Keratinocyte (primary cell): Measurements from ENCODE around the gene ATP13A3. TPM values are rescaled to one million over a fixed set of nuclear protein-coding genes. Genes with fewer than 3 reads are reported as not detected.

Experiments
- DNase-seq: peaks from one replicate; pipeline ENCODE4 v3.0.0-alpha.2; 2011; ENCODE audit warnings: low read depth, missing footprints, low spot score
- FAIRE-seq: peaks from 2 replicates; lab custom pipeline; 2011; peaks lifted over from hg19 to GRCh38; lab: Jason Lieb, UNC
- H2AFZ ChIP-seq: 2 replicates; pipeline ENCODE4 v1.6.0; 2012; ENCODE audit warnings: low read length, control low read depth, inconsistent platforms; ENCODE audit not compliant: control insufficient read depth
- H3K27ac ChIP-seq: 2 replicates; pipeline ENCODE4 v1.5.1; 2011; ENCODE audit warnings: low read length; ENCODE audit not compliant: control insufficient read depth, insufficient read depth
- H3K27me3 ChIP-seq: 3 replicates; pipeline ENCODE4 v1.6.0; 2011; ENCODE audit warnings: low read length; ENCODE audit not compliant: control insufficient read depth, insufficient read depth; ENCODE audit errors: extremely low read depth
- H3K36me3 ChIP-seq, 2 experiments: 2 replicates in 1 of 2; 3 replicates in 1 of 2; pipeline ENCODE4 v1.5.1; 2011; ENCODE audit warnings: low read length in 2 of 2, mild to moderate bottlenecking in 1 of 2; ENCODE audit not compliant: control insufficient read depth in 2 of 2, insufficient read depth in 2 of 2; ENCODE audit errors: extremely low read depth in 1 of 2
- H3K4me1 ChIP-seq: 3 replicates; pipeline ENCODE4 v1.5.1; 2011; ENCODE audit warnings: low read length; ENCODE audit not compliant: control insufficient read depth, insufficient read depth; ENCODE audit errors: extremely low read depth
- H3K4me2 ChIP-seq: 3 replicates; pipeline ENCODE4 v1.6.0; 2011; ENCODE audit warnings: low read depth, low read length; ENCODE audit not compliant: control insufficient read depth, insufficient read depth; ENCODE audit errors: extremely low read depth
- H3K4me3 ChIP-seq, 3 experiments: fragments of 200-600 bp in 1 of 3; sonication (generic) in 1 of 3; 2 replicates in 2 of 3; 3 replicates in 1 of 3; pipeline ENCODE4 v1.5.1; 2011 to 2016; ENCODE audit warnings: low read length in 3 of 3, mild to moderate bottlenecking in 3 of 3, control low read depth in 2 of 3, inconsistent platforms in 1 of 3, low read depth in 1 of 3, mixed read lengths in 1 of 3, mixed run types in 1 of 3, moderate library complexity in 1 of 3; ENCODE audit not compliant: control insufficient read depth in 2 of 3, insufficient read depth in 2 of 3; ENCODE audit errors: extremely low read depth in 1 of 3
- H3K79me2 ChIP-seq: 2 replicates; pipeline ENCODE4 v1.6.0; 2012; ENCODE audit warnings: low read length; ENCODE audit not compliant: control insufficient read depth, insufficient read depth
- H3K9ac ChIP-seq: 3 replicates; pipeline ENCODE4 v1.6.0; 2011; ENCODE audit warnings: low read length; ENCODE audit not compliant: control insufficient read depth, insufficient read depth; ENCODE audit errors: extremely low read depth
- H3K9me1 ChIP-seq: 3 replicates; pipeline ENCODE4 v1.6.0; 2011; ENCODE audit warnings: low read length; ENCODE audit not compliant: control insufficient read depth, insufficient read depth; ENCODE audit errors: extremely low read depth
- H3K9me3 ChIP-seq: 2 replicates; pipeline ENCODE4 v1.5.1; 2012; ENCODE audit warnings: low read depth, low read length; ENCODE audit not compliant: control insufficient read depth
- H4K20me1 ChIP-seq: 3 replicates; pipeline ENCODE4 v1.6.0; 2011; ENCODE audit warnings: low read length; ENCODE audit not compliant: control insufficient read depth, insufficient read depth; ENCODE audit errors: extremely low read depth
- EZH2 ChIP-seq: IDR thresholded peaks from one replicate; pipeline ENCODE4 v1.6.1; 2012; ENCODE audit warnings: inconsistent platforms, mild to moderate bottlenecking, low read length, moderate library complexity
- dilution Hi-C: fragments of 300-500 bp; cut with MboI; formaldehyde crosslinking; loops from one replicate; pipeline ENCODE4 v1.7.0; 2020; ENCODE audit warnings: low sequenced_read_pairs; ENCODE audit not compliant: extremely low pct_ligation_motif_present
- polyA plus RNA-seq, 5 experiments: library from polyadenylated mRNA; depleted of rRNA in 3 of 5; stranded (reverse) in 3 of 5; stranded (forward) in 1 of 5; unstranded in 1 of 5; fragments of >200 nt; gene quantifications; 1 replicate in 1 of 5; 2 replicates in 3 of 5; 3 replicates in 1 of 5; pipeline versions ENCODE4 v1.2.1 to v1.2.3, GENCODE V29; 2011 to 2012; ENCODE audit warnings: missing spikeins in 2 of 5, low read depth in 1 of 5, low replicate concordance in 1 of 5
- TF ChIP-seq, protein P1 (sequence below), 3 experiments: IDR thresholded peaks in 1 of 3; conservative IDR thresholded peaks in 1 of 3; optimal IDR thresholded peaks in 1 of 3; 2 replicates in 2 of 3; 3 replicates in 1 of 3; pipeline versions ENCODE3 to v1.5.1; 2011; ENCODE audit warnings: low read length in 3 of 3, mild to moderate bottlenecking in 3 of 3, moderate library complexity in 2 of 3, control low read depth in 1 of 3, inconsistent platforms in 1 of 3; ENCODE audit not compliant: insufficient read depth in 2 of 3; ENCODE audit errors: extremely low read depth in 1 of 3

Gene ATP13A3
- polyA plus RNA-seq, 1 donor (not counting 4 experiments of a cell fraction or from before 2014, with no cell fraction given) = 103 TPM

DNA sequence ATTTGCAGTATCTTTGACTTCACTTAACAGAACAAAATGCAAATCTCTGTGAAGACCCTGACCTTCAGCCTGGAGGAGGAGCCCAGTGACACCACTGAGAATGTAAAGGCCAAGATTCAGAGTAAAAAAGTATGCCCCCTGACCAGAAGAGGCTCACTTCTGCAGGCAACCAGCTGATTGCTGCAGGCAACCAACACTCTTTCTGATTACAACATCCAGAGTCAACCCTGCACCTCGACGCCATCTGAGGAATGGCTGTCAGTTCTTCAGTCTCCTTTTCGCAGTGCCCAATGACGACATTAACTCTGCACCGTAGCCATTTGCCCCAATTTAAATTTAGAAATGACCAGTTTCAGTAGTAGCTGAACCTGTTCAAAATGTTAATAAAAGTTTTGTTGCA is 14.9 kb downstream of the ATP13A3 start:
- H3K9me3 ChIP-seq = no peaks in the 10 kb centered on the region
- H3K79me2 ChIP-seq = peaks cover 96% of the 10 kb centered on the region
- dilution Hi-C loops = no loop called here
- H2AFZ ChIP-seq = no peak overlapping the region
- TF ChIP-seq EZH2 = no peak
- TF ChIP-seq, protein P1, sequence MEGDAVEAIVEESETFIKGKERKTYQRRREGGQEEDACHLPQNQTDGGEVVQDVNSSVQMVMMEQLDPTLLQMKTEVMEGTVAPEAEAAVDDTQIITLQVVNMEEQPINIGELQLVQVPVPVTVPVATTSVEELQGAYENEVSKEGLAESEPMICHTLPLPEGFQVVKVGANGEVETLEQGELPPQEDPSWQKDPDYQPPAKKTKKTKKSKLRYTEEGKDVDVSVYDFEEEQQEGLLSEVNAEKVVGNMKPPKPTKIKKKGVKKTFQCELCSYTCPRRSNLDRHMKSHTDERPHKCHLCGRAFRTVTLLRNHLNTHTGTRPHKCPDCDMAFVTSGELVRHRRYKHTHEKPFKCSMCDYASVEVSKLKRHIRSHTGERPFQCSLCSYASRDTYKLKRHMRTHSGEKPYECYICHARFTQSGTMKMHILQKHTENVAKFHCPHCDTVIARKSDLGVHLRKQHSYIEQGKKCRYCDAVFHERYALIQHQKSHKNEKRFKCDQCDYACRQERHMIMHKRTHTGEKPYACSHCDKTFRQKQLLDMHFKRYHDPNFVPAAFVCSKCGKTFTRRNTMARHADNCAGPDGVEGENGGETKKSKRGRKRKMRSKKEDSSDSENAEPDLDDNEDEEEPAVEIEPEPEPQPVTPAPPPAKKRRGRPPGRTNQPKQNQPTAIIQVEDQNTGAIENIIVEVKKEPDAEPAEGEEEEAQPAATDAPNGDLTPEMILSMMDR (optimal IDR thresholded peaks at IDR 0.05 in 1 of 3, IDR thresholded peaks at IDR 0.05 in 1 of 3, conservative IDR thresholded peaks at IDR 0.05 in 1 of 3; ENCODE audit: extremely low read depth in 1 of 3, insufficient read depth in 2 of 3, low read length in 3 of 3) = no peak
- no peak overlapping the region for H3K4me2 ChIP-seq
- H3K36me3 ChIP-seq = peaks cover 2 to 4% of the 10 kb centered on the region in 2 experiments
- H4K20me1 ChIP-seq = peaks cover 17% of the 10 kb centered on the region
- FAIRE-seq (no peak), DNase-seq (no peak)
- no peak overlapping the region for H3K9ac ChIP-seq
- H3K27me3 ChIP-seq = no peaks in the 10 kb centered on the region
- H3K27ac ChIP-seq = no peak overlapping the region
- peaks cover 5% of the 10 kb centered on the region for H3K4me1 ChIP-seq
- no peak overlapping the region for H3K4me3 ChIP-seq
- H3K9me1 ChIP-seq = no peaks in the 10 kb centered on the region

DNA sequence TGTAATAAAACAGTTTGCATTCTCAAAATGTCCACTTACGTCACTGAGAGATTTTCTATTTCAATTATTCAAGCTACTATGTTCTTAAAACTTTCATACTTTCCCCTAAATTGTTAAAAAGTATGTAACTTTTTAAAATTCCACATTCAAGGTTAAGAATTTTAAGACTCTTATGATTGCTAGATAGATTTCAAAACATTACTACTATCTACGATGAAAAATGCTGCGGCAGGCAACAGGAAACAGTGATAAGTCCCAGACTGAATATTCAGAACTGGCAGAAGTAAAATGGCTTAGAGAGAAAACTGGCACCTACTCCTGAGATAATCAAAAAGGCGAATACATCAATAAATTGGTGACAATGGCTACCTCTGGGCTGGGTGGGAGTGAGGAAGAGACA is 16.2 kb downstream of the ATP13A3 start:
- Histone ChIP-seq H3K9ac (no peak overlapping the region), H3K27ac (no peak overlapping the region), H3K9me1 (no peaks in the 10 kb centered on the region), H3K27me3 (no peaks in the 10 kb centered on the region), H3K36me3 (peaks cover 0 to 4% of the 10 kb centered on the region in 2 experiments), H3K79me2 (peaks cover 96% of the 10 kb centered on the region), H2AFZ (no peak overlapping the region), H3K4me2 (no peak overlapping the region), H4K20me1 (peaks cover 17% of the 10 kb centered on the region), H3K4me1 (peaks cover 8% of the 10 kb centered on the region), H3K9me3 (no peaks in the 10 kb centered on the region), H3K4me3 (no peak overlapping the region)
- no peak for DNase-seq
- no peak for TF ChIP-seq EZH2
- TF ChIP-seq, protein P1 (optimal IDR thresholded peaks at IDR 0.05 in 1 of 3, IDR thresholded peaks at IDR 0.05 in 1 of 3, conservative IDR thresholded peaks at IDR 0.05 in 1 of 3; ENCODE audit: extremely low read depth in 1 of 3, insufficient read depth in 2 of 3, low read length in 3 of 3) = no peak
- dilution Hi-C loops = no loop called here
- no peak for FAIRE-seq
